Testis (tissue), 3 donors: ENCODE data around the gene THSD7A. TPM values are rescaled to one million over a fixed set of nuclear protein-coding genes. Genes with fewer than 3 reads are reported as not detected.

Experiments
- DNase-seq: peaks from one replicate; pipeline ENCODE4 v3.0.0-alpha.2; 2019
- H3K27ac ChIP-seq, 2 donors: fragments of 200-600 bp; sonication (generic); one replicate each; pipeline ENCODE4 v1.5.1; 2019
- H3K27me3 ChIP-seq: fragments of 200-600 bp; sonication (generic); one replicate; pipeline ENCODE4 v1.5.1; 2019
- H3K36me3 ChIP-seq: fragments of 200-600 bp; sonication (generic); one replicate; pipeline ENCODE4 v1.5.1; 2017; ENCODE audit warnings: low read depth; ENCODE audit errors: missing control alignments
- H3K4me1 ChIP-seq: fragments of 200-600 bp; sonication (generic); one replicate; pipeline ENCODE4 v1.5.1; 2019
- H3K4me3 ChIP-seq, 2 donors: fragments of 200-600 bp; sonication (generic); one replicate each; pipeline ENCODE4 v1.5.1; 2017 to 2019
- H3K9me3 ChIP-seq: fragments of 200-600 bp; sonication (generic); one replicate; pipeline ENCODE4 v1.5.1; 2017
- POLR2A ChIP-seq: fragments of 450-650 bp; IDR thresholded peaks from one replicate; pipeline ENCODE4 v1.6.1; 2017; ENCODE audit warnings: antibody characterized with exemption, mild to moderate bottlenecking, moderate library complexity
- WGBS, 2 donors: methylation state at CpG; one replicate each; pipeline ENCODE4 v1.1.5; 2018; 5-methylcytosine and 5-hydroxymethylcytosine counted together
- intact Hi-C: fragments of 100-400 bp; cut with DNase I; formaldehyde crosslinking; loops from one replicate; pipeline ENCODE4 v1.15.1; 2023; ENCODE audit warnings: low total_unique reads
- polyA plus RNA-seq: library from polyadenylated mRNA; stranded (reverse); fragments of 350-450 nt; fragmentation: Illumina TruSeq; extraction: RNeasy Lipid Tissue Mini Kit (QIAGEN cat#74804); gene quantifications from one replicate; pipeline ENCODE4 v1.2.3, GENCODE V29; 2014; ENCODE audit warnings: low read depth, low replicate concordance; ENCODE audit not compliant: insufficient read depth
- total RNA-seq, 2 donors: library from RNA; depleted of rRNA; stranded (reverse); fragments of >200 nt; gene quantifications; one replicate each; pipeline ENCODE4 v1.2.3, GENCODE V29; 2016
- TF ChIP-seq, protein P1 (sequence below), 3 experiments: fragments of 450-650 bp in 2 of 3; fragments of 200-600 bp in 1 of 3; sonication (generic) in 1 of 3; IDR thresholded peaks; one replicate each; pipeline ENCODE4 v1.5.1; 2016 to 2019; ENCODE audit warnings: antibody characterized with exemption in 3 of 3, mild to moderate bottlenecking in 2 of 3, moderate library complexity in 1 of 3

THSD7A gene
- total and polyA plus RNA-seq, 3 donors from 2014 or later: 1.6 to 7.0 (median 6.8) TPM

DNA sequence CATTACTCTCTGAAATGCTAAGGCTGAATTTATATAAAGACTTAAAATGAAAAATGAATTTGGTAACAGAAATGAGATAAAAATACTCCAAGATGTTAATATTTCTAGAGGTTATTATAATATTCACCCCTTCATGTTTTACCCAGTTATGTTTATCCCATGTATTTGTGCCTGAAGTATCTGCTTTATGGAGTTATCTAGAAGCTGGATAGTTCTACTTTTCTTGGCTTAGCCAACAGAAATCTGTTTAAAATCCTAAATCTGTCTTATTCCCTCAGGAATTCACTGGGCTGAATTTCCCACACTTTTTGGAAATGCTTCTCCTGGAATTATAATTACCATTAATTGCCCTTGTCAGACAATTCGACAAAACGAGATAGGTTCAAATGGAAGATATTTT is 201.6 kb downstream of the THSD7A start:
- H3K4me1 ChIP-seq: no peaks in the 10 kb centered on the region
- 55 to 62% methylated on average over 2 of the region's 2 CpGs for WGBS, 2 donors
- intact Hi-C loops: no loop called here
- DNase-seq: no peak
- H3K9me3 ChIP-seq: no peaks in the 10 kb centered on the region
- no peaks in the 10 kb centered on the region for H3K36me3 ChIP-seq
- H3K27ac ChIP-seq: no peak overlapping the region
- TF ChIP-seq POLR2A: no peak
- TF ChIP-seq, protein P1, sequence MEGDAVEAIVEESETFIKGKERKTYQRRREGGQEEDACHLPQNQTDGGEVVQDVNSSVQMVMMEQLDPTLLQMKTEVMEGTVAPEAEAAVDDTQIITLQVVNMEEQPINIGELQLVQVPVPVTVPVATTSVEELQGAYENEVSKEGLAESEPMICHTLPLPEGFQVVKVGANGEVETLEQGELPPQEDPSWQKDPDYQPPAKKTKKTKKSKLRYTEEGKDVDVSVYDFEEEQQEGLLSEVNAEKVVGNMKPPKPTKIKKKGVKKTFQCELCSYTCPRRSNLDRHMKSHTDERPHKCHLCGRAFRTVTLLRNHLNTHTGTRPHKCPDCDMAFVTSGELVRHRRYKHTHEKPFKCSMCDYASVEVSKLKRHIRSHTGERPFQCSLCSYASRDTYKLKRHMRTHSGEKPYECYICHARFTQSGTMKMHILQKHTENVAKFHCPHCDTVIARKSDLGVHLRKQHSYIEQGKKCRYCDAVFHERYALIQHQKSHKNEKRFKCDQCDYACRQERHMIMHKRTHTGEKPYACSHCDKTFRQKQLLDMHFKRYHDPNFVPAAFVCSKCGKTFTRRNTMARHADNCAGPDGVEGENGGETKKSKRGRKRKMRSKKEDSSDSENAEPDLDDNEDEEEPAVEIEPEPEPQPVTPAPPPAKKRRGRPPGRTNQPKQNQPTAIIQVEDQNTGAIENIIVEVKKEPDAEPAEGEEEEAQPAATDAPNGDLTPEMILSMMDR (IDR thresholded peaks at IDR 0.05): no peak
- H3K27me3 ChIP-seq: no peaks in the 10 kb centered on the region
- H3K4me3 ChIP-seq: no peak overlapping the region

- no peak overlapping the region for H3K4me3 ChIP-seq
- no peaks in the 10 kb centered on the region for H3K27me3 ChIP-seq
- no peak overlapping the region for H3K27ac ChIP-seq
- no peak for DNase-seq
- WGBS, 2 donors: 52 to 54% methylated on average over 2 of the region's 2 CpGs
- no peaks in the 10 kb centered on the region for H3K9me3 ChIP-seq
- intact Hi-C loops: no loop called here
- TF ChIP-seq, protein P1 (IDR thresholded peaks at IDR 0.05): no peak
- no peak for TF ChIP-seq POLR2A
- no peaks in the 10 kb centered on the region for H3K36me3 ChIP-seq
- H3K4me1 ChIP-seq: no peaks in the 10 kb centered on the region
Observed at GRCh38 chr7:11625669-11626068, 206.3 kb downstream of the THSD7A start.

DNA sequence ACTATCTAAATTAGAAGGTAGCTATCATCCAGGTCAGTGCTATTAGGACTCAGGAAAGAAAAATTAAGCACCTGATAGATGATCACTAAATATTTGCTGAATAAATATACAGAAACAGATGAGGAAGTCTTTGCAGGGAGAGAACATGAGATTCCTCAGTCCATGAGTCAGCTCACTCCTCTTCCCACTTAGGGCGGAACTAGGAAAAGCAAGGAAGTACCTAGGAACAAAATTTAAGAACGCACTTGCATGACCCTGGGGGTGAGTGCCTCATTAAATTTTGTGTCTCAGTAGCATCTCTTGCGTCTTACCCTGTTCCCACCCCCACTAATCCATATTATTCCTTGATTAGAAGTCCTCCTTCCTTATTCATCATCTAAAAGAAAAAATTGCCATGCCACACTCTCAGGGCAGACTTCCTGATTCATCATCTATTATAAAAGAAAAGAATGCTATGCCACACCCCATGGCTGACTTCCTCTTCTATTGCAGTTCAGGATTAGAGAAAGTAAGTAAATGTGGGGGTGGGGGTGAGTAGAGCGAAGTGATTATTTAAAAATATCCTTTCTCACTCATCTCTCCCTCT is 208.8 kb downstream of the THSD7A start:
- WGBS, 2 donors: 91 to 93% methylated on average over 4 of the region's 4 CpGs
- DNase-seq: no peak
- no peaks in the 10 kb centered on the region for H3K4me1 ChIP-seq
- intact Hi-C loops: no loop called here
- TF ChIP-seq POLR2A: no peak
- TF ChIP-seq, protein P1 (IDR thresholded peaks at IDR 0.05): no peak
- H3K4me3 ChIP-seq: no peak overlapping the region
- no peaks in the 10 kb centered on the region for H3K36me3 ChIP-seq
- no peaks in the 10 kb centered on the region for H3K27me3 ChIP-seq
- no peaks in the 10 kb centered on the region for H3K9me3 ChIP-seq
- no peak overlapping the region for H3K27ac ChIP-seq

GRCh38 chr7:11620406-11621253 is 211.4 kb downstream of the THSD7A start:
- H3K4me3 ChIP-seq: no peak overlapping the region
- intact Hi-C loops: no loop called here
- no peaks in the 10 kb centered on the region for H3K27me3 ChIP-seq
- no peak for TF ChIP-seq POLR2A
- TF ChIP-seq, protein P1 (IDR thresholded peaks at IDR 0.05): no peak
- H3K27ac ChIP-seq: no peak overlapping the region
- WGBS, 2 donors: 86 to 95% methylated on average over 5 of the region's 5 CpGs
- no peaks in the 10 kb centered on the region for H3K36me3 ChIP-seq
- no peak for DNase-seq
- H3K9me3 ChIP-seq: no peaks in the 10 kb centered on the region
- H3K4me1 ChIP-seq: no peaks in the 10 kb centered on the region
